ENCODE data around the gene SMC4.
"Not testable (repeated sequence)": the region's sequence is repeated elsewhere in the genome, so short reads cannot be mapped to it uniquely, and the experiment has no call there.

Gene SMC4

GRCh38 chr3:160399125-160400029, at the start of gene SMC4, which contains the start of gene IFT80:
SMC4 (plus strand) TSS chr3:160399650; CDS start chr3:160400827, 1,177 bp downstream.
IFT80 (minus strand) TSS chr3:160399225; CDS start chr3:160384600, 14,625 bp downstream.
- FAIRE-seq, result peak; percentile 36

GRCh38 chr3:160355826-160356225, 43.6 kb upstream of the SMC4 start:
- FAIRE-seq, result no peak

- not testable (repeated sequence) for FAIRE-seq
Measured at GRCh38 chr3:160362896-160363295, 36.6 kb upstream of the SMC4 start.

- no peak for FAIRE-seq
Measured at GRCh38 chr3:160365869-160366522, 33.5 kb upstream of the SMC4 start.

GRCh38 chr3:160368804-160369203, 30.6 kb upstream of the SMC4 start:
- FAIRE-seq, result no peak

GRCh38 chr3:160369784-160370183, 29.7 kb upstream of the SMC4 start:
- FAIRE-seq, result no peak

- FAIRE-seq, result no peak
Measured at GRCh38 chr3:160370987-160371857, 28.2 kb upstream of the SMC4 start.

GRCh38 chr3:160372780-160373179, 26.7 kb upstream of the SMC4 start:
- FAIRE-seq, result no peak

GRCh38 chr3:160373655-160374054, 25.8 kb upstream of the SMC4 start:
- no peak for FAIRE-seq

GRCh38 chr3:160374472-160374871, 25.0 kb upstream of the SMC4 start:
- no peak for FAIRE-seq

- FAIRE-seq, result no peak
Measured at GRCh38 chr3:160374925-160375324, 24.5 kb upstream of the SMC4 start.

- FAIRE-seq, result no peak
Measured at GRCh38 chr3:160376681-160377080, 22.8 kb upstream of the SMC4 start.

- peak; percentile 69 for FAIRE-seq
Measured at GRCh38 chr3:160378331-160379109, 20.9 kb upstream of the SMC4 start.

- FAIRE-seq, result no peak
Measured at GRCh38 chr3:160379628-160380214, 19.7 kb upstream of the SMC4 start.

- FAIRE-seq, result no peak
Measured at GRCh38 chr3:160381470-160381869, 18.0 kb upstream of the SMC4 start.

- no peak for FAIRE-seq
Measured at GRCh38 chr3:160384639-160385318, 14.7 kb upstream of the SMC4 start.

GRCh38 chr3:160390565-160391138, 8.8 kb upstream of the SMC4 start:
- no peak for FAIRE-seq

GRCh38 chr3:160392798-160393197, 6.7 kb upstream of the SMC4 start:
- FAIRE-seq, result no peak

GRCh38 chr3:160393346-160394008, 6.0 kb upstream of the SMC4 start:
- no peak for FAIRE-seq

GRCh38 chr3:160394009-160394392, 5.4 kb upstream of the SMC4 start:
- FAIRE-seq, result no peak

All from colon (tissue), 2 donors.